A549 (cell line): ENCODE measurements around the gene PHGDH. TPM values are rescaled to one million over a fixed set of nuclear protein-coding genes. Genes with fewer than 3 reads are reported as not detected.

Source experiments
- ATAC-seq, 2 experiments: fragments of 200-7000 bp in 1 of 2; fragments of >200 bp in 1 of 2; cut with Nextera tagmentation in 1 of 2; cut with Tn5 transposase in 1 of 2; 3 replicates each; pipeline versions ENCODE4 v1.8.0 to v1.9.1; 2018 to 2020; ENCODE audit warnings: mild to moderate bottlenecking in 1 of 2, moderate library complexity in 1 of 2
- CTCF ChIA-PET: fragments of 300-600 bp; sonication (Branson Sonifier 250); formaldehyde crosslinking; extraction: SDS; loops from one replicate; lab custom pipeline; 2021; ENCODE audit warnings: antibody characterized with exemption, inconsistent platforms; lab: Yijun Ruan, JAX
- POLR2A ChIA-PET: fragments of 350-600 bp; formaldehyde crosslinking; extraction: SDS; loops from one replicate; lab custom pipeline; 2021; ENCODE audit warnings: antibody characterized with exemption, inconsistent platforms; lab: Yijun Ruan, JAX
- DNase-seq, 2 experiments: peaks; one replicate each; pipeline versions ENCODE4 v3.0.0 to v3.0.0-alpha.2; 2011 to 2016; ENCODE audit warnings: low read depth in 1 of 2, low spot score in 1 of 2
- FAIRE-seq: peaks from 2 replicates; lab custom pipeline; 2011; peaks lifted over from hg19 to GRCh38; lab: Jason Lieb, UNC
- H3K27ac ChIP-seq, 2 experiments: fragments of >200 bp; sonication (Bioruptor Twin); formaldehyde crosslinking; 3 replicates each; pipeline ENCODE4 v1.5.1; 2016 to 2017
- H3K4me1 ChIP-seq: fragments of >200 bp; sonication (Bioruptor Twin); formaldehyde crosslinking; 3 replicates; pipeline ENCODE4 v1.6.1; 2016
- H3K4me2 ChIP-seq: fragments of >200 bp; sonication (Bioruptor Twin); formaldehyde crosslinking; 3 replicates; pipeline ENCODE4 v1.6.1; 2016
- H3K4me3 ChIP-seq: fragments of >200 bp; sonication (Bioruptor Twin); formaldehyde crosslinking; 3 replicates; pipeline ENCODE4 v1.5.1; 2016
- H3K9me3 ChIP-seq: fragments of >200 bp; sonication (Bioruptor Twin); formaldehyde crosslinking; 3 replicates; pipeline ENCODE4 v1.6.1; 2016
- ATOH8 ChIP-seq: fragments of 250-450 bp; sonication (Bioruptor Pico); IDR thresholded peaks from 2 replicates; pipeline ENCODE4 v1.5.0; 2020; ENCODE audit warnings: low read depth, mild to moderate bottlenecking, moderate library complexity
- BHLHE40 ChIP-seq: IDR thresholded peaks from 2 replicates; pipeline ENCODE4 v1.6.1; 2012; ENCODE audit warnings: low read depth, low read length, inconsistent platforms
- CBX2 ChIP-seq: fragments of 200-600 bp; sonication (generic); IDR thresholded peaks from 2 replicates; pipeline ENCODE4 v1.6.1; 2016; ENCODE audit warnings: low read depth, mild to moderate bottlenecking, borderline replicate concordance
- CHD4 ChIP-seq: fragments of 200-600 bp; sonication (generic); IDR thresholded peaks from 2 replicates; pipeline ENCODE4 v1.6.1; 2016; ENCODE audit warnings: antibody characterized with exemption, mild to moderate bottlenecking, borderline replicate concordance
- CTCF ChIP-seq: fragments of >200 bp; sonication (Bioruptor Twin); formaldehyde crosslinking; IDR thresholded peaks from 3 replicates; pipeline ENCODE4 v1.5.1; 2016
- EHMT2 ChIP-seq: fragments of 200-600 bp; sonication (generic); IDR thresholded peaks from 2 replicates; pipeline ENCODE4 v1.6.1; 2016; ENCODE audit warnings: antibody characterized with exemption, low read depth, mild to moderate bottlenecking, moderate library complexity
- ESRRA ChIP-seq: fragments of 150-350 bp; IDR thresholded peaks from 2 replicates; pipeline ENCODE4 v1.6.1; 2014; ENCODE audit warnings: mild to moderate bottlenecking, low read length, borderline replicate concordance
- FOSB ChIP-seq: fragments of 250-450 bp; sonication (Bioruptor Pico); IDR thresholded peaks from 2 replicates; pipeline ENCODE4 v1.5.0; 2020; ENCODE audit warnings: mild to moderate bottlenecking, moderate library complexity
- GATA3 ChIP-seq: IDR thresholded peaks from 2 replicates; pipeline ENCODE4 v1.6.1; 2012; ENCODE audit warnings: borderline replicate concordance
- HDAC2 ChIP-seq: fragments of 200-600 bp; sonication (generic); IDR thresholded peaks from 2 replicates; pipeline ENCODE4 v1.6.1; 2016
- HES2 ChIP-seq: fragments of >200 bp; sonication (Bioruptor Twin); formaldehyde crosslinking; IDR thresholded peaks from 2 replicates; pipeline ENCODE4 v1.6.1; 2016
- HEYL ChIP-seq: fragments of 250-450 bp; sonication (Bioruptor Pico); IDR thresholded peaks from 2 replicates; pipeline ENCODE4 v1.8.0; 2021; ENCODE audit warnings: mild to moderate bottlenecking, moderate library complexity
- HMGXB4 ChIP-seq: fragments of 250-450 bp; sonication (Bioruptor Pico); IDR thresholded peaks from 2 replicates; pipeline ENCODE4 v1.5.0; 2021; ENCODE audit warnings: mild to moderate bottlenecking, moderate library complexity, borderline replicate concordance
- HOXA7 ChIP-seq: fragments of 250-450 bp; sonication (Bioruptor Pico); IDR thresholded peaks from 2 replicates; pipeline ENCODE4 v1.5.0; 2020; ENCODE audit warnings: mild to moderate bottlenecking, moderate library complexity
- HOXB5 ChIP-seq: fragments of 250-450 bp; sonication (Bioruptor Pico); IDR thresholded peaks from 2 replicates; pipeline ENCODE4 v1.5.0; 2020; ENCODE audit warnings: mild to moderate bottlenecking, moderate library complexity
- JUNB ChIP-seq: fragments of >200 bp; sonication (Bioruptor Twin); formaldehyde crosslinking; IDR thresholded peaks from 2 replicates; pipeline ENCODE4 v1.6.1; 2016
- MAFK ChIP-seq: fragments of 450-650 bp; IDR thresholded peaks from 2 replicates; pipeline ENCODE4 v1.6.1; 2014; ENCODE audit not compliant: partially characterized antibody
- MAZ ChIP-seq: fragments of 150-350 bp; IDR thresholded peaks from 2 replicates; pipeline ENCODE4 v1.6.1; 2014; ENCODE audit warnings: antibody characterized with exemption, low read depth, low read length, borderline replicate concordance
- MYC ChIP-seq: IDR thresholded peaks from 2 replicates; pipeline ENCODE4 v1.6.1; 2012; ENCODE audit warnings: mild to moderate bottlenecking, inconsistent platforms, low read length, improper control_type of control experiment, borderline replicate concordance
- NFE2L2 ChIP-seq: fragments of 150-350 bp; conservative IDR thresholded peaks from 2 replicates; pipeline ENCODE4 v1.6.1; 2014; ENCODE audit warnings: low read length
- POLR2AphosphoS2 ChIP-seq: conservative IDR thresholded peaks from 2 replicates; pipeline ENCODE4 v1.6.1; 2012; ENCODE audit warnings: low read length, improper control_type of control experiment, inconsistent platforms
- RCOR1 ChIP-seq: fragments of 150-350 bp; IDR thresholded peaks from 2 replicates; pipeline ENCODE4 v1.6.1; 2014; ENCODE audit warnings: antibody characterized with exemption, low read length, low read depth
- RNF2 ChIP-seq: fragments of 200-600 bp; sonication (generic); IDR thresholded peaks from 2 replicates; pipeline ENCODE4 v1.6.1; 2016; ENCODE audit warnings: low read depth, mild to moderate bottlenecking, antibody characterized with exemption, moderate library complexity, borderline replicate concordance
- SMC3 ChIP-seq: fragments of >200 bp; sonication (Bioruptor Twin); formaldehyde crosslinking; IDR thresholded peaks from 3 replicates; pipeline ENCODE4 v1.6.1; 2018; ENCODE audit warnings: inconsistent platforms
- SREBF2 ChIP-seq: fragments of 450-650 bp; IDR thresholded peaks from 2 replicates; pipeline ENCODE4 v1.6.1; 2014; ENCODE audit warnings: mild to moderate bottlenecking, moderate library complexity
- TFCP2L1 ChIP-seq: fragments of 250-450 bp; sonication (Bioruptor Pico); IDR thresholded peaks from 2 replicates; pipeline ENCODE4 v1.5.0; 2021; ENCODE audit warnings: mild to moderate bottlenecking
- TP53 ChIP-seq: fragments of 250-450 bp; sonication (Bioruptor Pico); IDR thresholded peaks from 2 replicates; pipeline ENCODE4 v1.5.0; 2021; ENCODE audit warnings: mild to moderate bottlenecking, moderate library complexity
- USF2 ChIP-seq: fragments of 450-650 bp; IDR thresholded peaks from 2 replicates; pipeline ENCODE4 v1.6.1; 2014; ENCODE audit warnings: antibody characterized with exemption
- ZNF302 ChIP-seq: fragments of 250-450 bp; sonication (Bioruptor Pico); IDR thresholded peaks from 2 replicates; pipeline ENCODE4 v1.9.0; 2021; ENCODE audit warnings: inconsistent platforms, mild to moderate bottlenecking, moderate library complexity
- ZSCAN20 ChIP-seq: fragments of 250-450 bp; sonication (Bioruptor Pico); IDR thresholded peaks from 2 replicates; pipeline ENCODE4 v1.8.0; 2022; ENCODE audit warnings: mild to moderate bottlenecking, moderate library complexity
- WGBS: methylation state at CpG from one replicate; pipeline ENCODE4 v1.1.6; 2017; ENCODE audit errors: missing lambda C conversion rate; 5-methylcytosine and 5-hydroxymethylcytosine counted together
- polyA plus RNA-seq, 4 experiments: library from polyadenylated mRNA; depleted of rRNA in 3 of 4; stranded (reverse); fragments of >200 nt; fragmentation: RNase III in 1 of 4; extraction: RNeasy Plus Mini Kit Qiagen cat#74134 plus additional on column Dnase treatment in 1 of 4; gene quantifications; 2 replicates in 3 of 4; 3 replicates in 1 of 4; pipeline ENCODE4 v1.2.3, GENCODE V29; 2011 to 2017

The PHGDH gene
- polyA plus RNA-seq, 2 of the 4 experiments (the other 2 are of a cell fraction) = 41.4 to 65.6 TPM

- ChIA-PET CTCF (no interaction called here), POLR2A (no interaction called here)
- TF ChIP-seq SMC3 = no peak
- no peak for TF ChIP-seq TFCP2L1 (CRISPR knock-in tag)
- no peak for TF ChIP-seq ESRRA
- TF ChIP-seq ATOH8 = no peak
- no peak for TF ChIP-seq BHLHE40
- TF ChIP-seq SREBF2 = no peak
- no peak for TF ChIP-seq JUNB
- TF ChIP-seq HES2 = no peak
- TF ChIP-seq TP53 (CRISPR knock-in tag) = no peak
- no peak for TF ChIP-seq USF2
- Histone ChIP-seq H3K4me2 (no peak overlapping the region), H3K9me3 (no peaks in the 10 kb centered on the region), H3K27ac (no peak overlapping the region), H3K4me3 (no peak overlapping the region), H3K4me1 (no peaks in the 10 kb centered on the region; the same call in 2 of the 3 replicates)
- WGBS = 95% methylated on average over 11 of the region's 11 CpGs
- no peak for ATAC-seq
- no peak for FAIRE-seq
- no peak for DNase-seq
These were observed 9.2 kb downstream of the PHGDH start for GRCh38 chr1:119720866-119721440.

- no peak overlapping the region for H3K4me3 ChIP-seq
- H3K4me1 ChIP-seq = no peaks in the 10 kb centered on the region
- no peaks in the 10 kb centered on the region for H3K9me3 ChIP-seq
- POLR2A ChIA-PET = no interaction called here
- H3K27ac ChIP-seq = no peak overlapping the region
- no peak overlapping the region for H3K4me2 ChIP-seq
- TF ChIP-seq MYC (no peak), GATA3 (no peak), MAZ (no peak), HOXA7 (CRISPR knock-in tag) (no peak), HEYL (no peak), ZSCAN20 (no peak), EHMT2 (no peak), HOXB5 (CRISPR knock-in tag) (no peak), ATOH8 (no peak), NFE2L2 (no peak), RNF2 (no peak), HDAC2 (no peak), CBX2 (no peak), MAFK (no peak)
- TF ChIP-seq, all 56 proteins: peak for 0
- WGBS = 91% methylated on average over 5 of the region's 5 CpGs
- no peak for ATAC-seq
- DNase-seq = no peak
- no peak for FAIRE-seq
- CTCF ChIA-PET = no interaction called here
These were observed 10.2 kb downstream of the PHGDH start for GRCh38 chr1:119721896-119722295.

- Histone ChIP-seq H3K27ac (no peak overlapping the region), H3K9me3 (no peaks in the 10 kb centered on the region), H3K4me1 (no peaks in the 10 kb centered on the region), H3K4me3 (no peak overlapping the region), H3K4me2 (no peak overlapping the region)
- FAIRE-seq = no peak
- CTCF ChIA-PET = interaction anchor here (0.9 to 1.6 kb wide), 2 partner anchors 19 to 22 kb away, joined by 3 to 8 read pairs; no protein-coding TSS in a partner anchor
- WGBS = 69% methylated on average over 8 of the region's 8 CpGs
- ATAC-seq = no peak
- POLR2A ChIA-PET = no interaction called here
- DNase-seq = no peak
- TF ChIP-seq CHD4 (no peak), BHLHE40 (no peak), CTCF (no peak), HOXA7 (CRISPR knock-in tag) (no peak), ZNF302 (CRISPR knock-in tag) (no peak), FOSB (CRISPR knock-in tag) (no peak), POLR2AphosphoS2 (no peak), RCOR1 (no peak), HMGXB4 (CRISPR knock-in tag) (no peak)
These were observed 13.0 kb downstream of the PHGDH start for GRCh38 chr1:119724611-119725218.
